Prostate gland (tissue), 2 donors: ENCODE results near the gene KCNJ6. TPM values are rescaled to one million over a fixed set of nuclear protein-coding genes. Genes with fewer than 3 reads are reported as not detected.
"Not testable (repeated sequence)": the region's sequence is repeated elsewhere in the genome, so short reads cannot be mapped to it uniquely, and the experiment has no call there.

ENCODE experiments used
- DNase-seq: peaks from one replicate; pipeline ENCODE4 v3.0.0-alpha.2; 2019; ENCODE audit warnings: low spot score
- H3K27ac ChIP-seq, 2 donors: fragments of 200-600 bp; sonication (generic); 2 replicates each; pipeline ENCODE4 v1.5.1; 2017 to 2019
- H3K27me3 ChIP-seq: fragments of 200-600 bp; sonication (generic); replicated peaks from 2 replicates; pipeline ENCODE4 v1.5.1; 2019; ENCODE audit not compliant: insufficient read depth
- H3K36me3 ChIP-seq, 2 donors: fragments of 200-600 bp; sonication (generic); 1 replicate in 1 of 2; 2 replicates in 1 of 2; pipeline versions ENCODE4 v1.5.1 to v1.8.1; 2017 to 2019
- H3K4me1 ChIP-seq: fragments of 200-600 bp; sonication (generic); replicated peaks from 2 replicates; pipeline ENCODE4 v1.5.1; 2019
- H3K4me3 ChIP-seq, 2 donors: fragments of 200-600 bp; sonication (generic); 2 replicates each; pipeline ENCODE4 v1.5.1; 2017 to 2019
- H3K9me3 ChIP-seq: fragments of 200-600 bp; sonication (generic); 2 replicates; pipeline ENCODE4 v1.5.1; 2017
- POLR2A ChIP-seq: fragments of 450-650 bp; IDR thresholded peaks from one replicate; pipeline ENCODE4 v1.6.1; 2016; ENCODE audit warnings: antibody characterized with exemption, mild to moderate bottlenecking
- POLR2AphosphoS5 ChIP-seq: sonication (generic); formaldehyde crosslinking; IDR thresholded peaks from one replicate; pipeline ENCODE4 v1.6.1; 2017; ENCODE audit warnings: antibody characterized with exemption
- WGBS: methylation state at CpG from one replicate; pipeline ENCODE4 v1.1.5; 2018; 5-methylcytosine and 5-hydroxymethylcytosine counted together
- intact Hi-C: fragments of 100-400 bp; cut with DNase I; formaldehyde crosslinking; loops from one replicate; pipeline ENCODE4 v1.14.2; 2022
- total RNA-seq, 2 donors: library from RNA; depleted of rRNA; stranded (reverse); fragments of >200 nt; gene quantifications; one replicate each; pipeline ENCODE4 v1.1.0, GENCODE V29; 2016
- TF ChIP-seq, protein P1 (sequence below), 4 experiments: fragments of 200-600 bp in 2 of 4; fragments of 450-650 bp in 2 of 4; sonication (generic) in 2 of 4; IDR thresholded peaks; 1 replicate in 3 of 4; 2 replicates in 1 of 4; pipeline ENCODE4 v1.5.1; 2016 to 2019; ENCODE audit warnings: antibody characterized with exemption in 4 of 4, mild to moderate bottlenecking in 2 of 4, moderate library complexity in 2 of 4

The KCNJ6 gene
- total RNA-seq, 2 donors from 2014 or later = 0.23 to 0.36 TPM

DNA sequence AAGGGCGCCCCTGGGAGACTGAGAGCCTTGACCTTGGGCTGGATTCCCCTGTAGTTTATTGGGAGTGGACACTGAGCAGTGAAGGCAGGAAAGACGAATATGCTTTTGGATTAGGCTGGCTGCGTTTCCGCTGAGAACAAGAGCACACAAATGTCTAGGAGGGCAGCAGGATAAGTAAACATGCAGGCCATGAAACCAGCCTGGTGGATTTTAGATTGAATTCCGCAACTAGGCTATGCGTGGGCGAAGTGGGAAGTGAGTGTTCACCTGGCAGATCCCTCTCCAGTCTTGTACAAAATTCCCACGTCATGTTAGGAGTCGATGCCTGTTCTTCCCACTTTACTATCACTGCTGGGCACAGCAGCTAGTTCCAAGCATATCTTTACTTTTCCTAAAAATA, 21.4 kb upstream of the KCNJ6 start:
- no peaks in the 10 kb centered on the region for H3K27me3 ChIP-seq
- 50% methylated on average over 9 of the region's 9 CpGs for WGBS
- no peak overlapping the region for H3K27ac ChIP-seq
- H3K4me1 ChIP-seq = no peaks in the 10 kb centered on the region
- H3K9me3 ChIP-seq = no peaks in the 10 kb centered on the region
- TF ChIP-seq POLR2AphosphoS5 = no peak
- TF ChIP-seq, protein P1, sequence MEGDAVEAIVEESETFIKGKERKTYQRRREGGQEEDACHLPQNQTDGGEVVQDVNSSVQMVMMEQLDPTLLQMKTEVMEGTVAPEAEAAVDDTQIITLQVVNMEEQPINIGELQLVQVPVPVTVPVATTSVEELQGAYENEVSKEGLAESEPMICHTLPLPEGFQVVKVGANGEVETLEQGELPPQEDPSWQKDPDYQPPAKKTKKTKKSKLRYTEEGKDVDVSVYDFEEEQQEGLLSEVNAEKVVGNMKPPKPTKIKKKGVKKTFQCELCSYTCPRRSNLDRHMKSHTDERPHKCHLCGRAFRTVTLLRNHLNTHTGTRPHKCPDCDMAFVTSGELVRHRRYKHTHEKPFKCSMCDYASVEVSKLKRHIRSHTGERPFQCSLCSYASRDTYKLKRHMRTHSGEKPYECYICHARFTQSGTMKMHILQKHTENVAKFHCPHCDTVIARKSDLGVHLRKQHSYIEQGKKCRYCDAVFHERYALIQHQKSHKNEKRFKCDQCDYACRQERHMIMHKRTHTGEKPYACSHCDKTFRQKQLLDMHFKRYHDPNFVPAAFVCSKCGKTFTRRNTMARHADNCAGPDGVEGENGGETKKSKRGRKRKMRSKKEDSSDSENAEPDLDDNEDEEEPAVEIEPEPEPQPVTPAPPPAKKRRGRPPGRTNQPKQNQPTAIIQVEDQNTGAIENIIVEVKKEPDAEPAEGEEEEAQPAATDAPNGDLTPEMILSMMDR (IDR thresholded peaks at IDR 0.05) = no peak
- TF ChIP-seq POLR2A = no peak
- H3K4me3 ChIP-seq = no peak overlapping the region
- intact Hi-C loops = no loop called here
- DNase-seq = no peak
- no peaks in the 10 kb centered on the region for H3K36me3 ChIP-seq

DNA sequence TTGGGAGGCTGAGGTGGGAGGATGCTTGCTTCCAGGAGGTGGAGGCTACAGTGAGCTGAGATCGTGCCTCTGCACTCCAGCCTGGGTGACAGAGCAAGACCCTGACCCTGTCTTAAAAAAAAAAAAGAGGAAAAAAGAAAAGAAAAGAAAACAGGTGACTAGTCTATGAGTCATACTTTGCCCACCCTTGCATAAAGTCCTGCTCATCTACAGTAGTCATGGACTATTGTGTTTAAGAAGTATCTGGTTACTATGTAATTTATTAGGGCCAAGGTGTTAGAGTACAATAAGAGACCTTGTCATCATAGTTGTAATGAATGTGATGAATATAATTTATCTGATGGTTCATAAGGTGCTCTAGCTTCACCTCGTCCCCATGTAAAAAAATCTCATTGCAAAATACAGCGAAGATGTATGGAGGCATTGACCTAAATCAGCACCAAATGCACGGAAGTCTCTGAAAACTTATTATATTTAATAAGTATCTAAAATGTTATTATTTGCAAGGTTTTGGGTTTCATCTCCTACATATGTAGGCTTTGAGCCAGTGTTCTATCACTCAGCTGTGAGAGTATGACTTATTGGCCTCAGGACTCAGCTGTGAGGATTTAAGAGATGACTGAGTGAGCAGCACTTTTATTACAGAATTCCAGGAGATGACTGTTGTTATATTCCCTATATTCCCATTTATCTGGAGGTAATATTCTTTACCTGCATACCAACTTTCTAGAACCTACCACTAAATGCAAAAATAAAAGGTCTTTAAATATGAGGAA, 19.9 kb upstream of the KCNJ6 start:
- Histone ChIP-seq H3K4me3 (no peak overlapping the region), H3K4me1 (no peaks in the 10 kb centered on the region), H3K27me3 (no peaks in the 10 kb centered on the region), H3K27ac (no peak overlapping the region), H3K9me3 (no peaks in the 10 kb centered on the region), H3K36me3 (no peaks in the 10 kb centered on the region)
- no peak for DNase-seq
- TF ChIP-seq POLR2A (no peak), POLR2AphosphoS5 (no peak)
- TF ChIP-seq, protein P1 (IDR thresholded peaks at IDR 0.05) = no peak
- intact Hi-C loops = no loop called here
- WGBS = 84% methylated on average over 4 of the region's 4 CpGs

DNA sequence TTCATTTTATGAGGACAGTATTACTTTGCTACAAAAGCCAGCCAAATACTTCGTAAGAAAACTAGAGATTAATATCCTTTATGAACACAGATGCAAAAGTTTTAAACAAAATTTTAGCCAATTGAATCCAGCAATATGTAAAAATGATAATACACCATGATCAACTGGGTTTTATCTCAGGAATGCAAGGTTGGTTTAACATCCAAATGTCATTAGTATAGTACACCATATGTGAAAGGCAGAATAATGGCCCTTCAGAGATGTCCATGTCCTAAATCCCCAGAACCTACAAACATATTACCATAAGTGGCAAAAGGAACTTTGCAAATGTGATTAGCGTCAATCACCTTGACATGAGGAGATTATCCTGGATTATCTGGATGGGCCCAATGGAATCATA, 16.7 kb upstream of the KCNJ6 start:
- TF ChIP-seq, protein P1 (IDR thresholded peaks at IDR 0.05) = no peak
- TF ChIP-seq POLR2AphosphoS5 = no peak
- no peaks in the 10 kb centered on the region for H3K36me3 ChIP-seq
- no peak overlapping the region for H3K4me3 ChIP-seq
- DNase-seq = no peak
- no peaks in the 10 kb centered on the region for H3K9me3 ChIP-seq
- no peak overlapping the region for H3K27ac ChIP-seq
- H3K4me1 ChIP-seq = no peaks in the 10 kb centered on the region
- WGBS = 94% methylated on average over 2 of the region's 2 CpGs
- H3K27me3 ChIP-seq = no peaks in the 10 kb centered on the region
- intact Hi-C loops = no loop called here

DNA sequence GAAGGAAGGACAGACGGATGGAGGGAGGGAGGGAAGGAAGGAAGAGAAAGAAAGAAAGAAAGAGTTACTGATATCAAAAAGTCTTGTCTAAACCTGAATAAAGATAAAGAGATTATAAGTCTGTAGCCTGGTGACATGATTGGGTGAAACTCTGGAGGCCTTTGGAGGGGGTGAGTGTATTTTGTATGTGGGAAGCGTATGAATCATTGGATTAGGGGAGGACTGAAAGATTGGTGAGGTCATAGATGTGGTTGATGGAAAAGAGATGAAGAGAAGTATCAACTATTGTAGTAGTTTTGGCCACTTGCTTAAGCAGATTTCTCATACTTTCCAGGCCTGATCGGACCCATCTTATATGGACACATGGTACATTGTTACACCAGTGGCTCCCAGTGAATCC, 11.5 kb upstream of the KCNJ6 start:
- Histone ChIP-seq H3K36me3 (no peaks in the 10 kb centered on the region), H3K27me3 (no peaks in the 10 kb centered on the region), H3K4me3 (no peak overlapping the region), H3K27ac (no peak overlapping the region), H3K4me1 (no peaks in the 10 kb centered on the region), H3K9me3 (no peaks in the 10 kb centered on the region)
- 84% methylated on average over 3 of the region's 3 CpGs for WGBS
- intact Hi-C loops = no loop called here
- TF ChIP-seq POLR2AphosphoS5 = no peak
- no peak for DNase-seq

DNA sequence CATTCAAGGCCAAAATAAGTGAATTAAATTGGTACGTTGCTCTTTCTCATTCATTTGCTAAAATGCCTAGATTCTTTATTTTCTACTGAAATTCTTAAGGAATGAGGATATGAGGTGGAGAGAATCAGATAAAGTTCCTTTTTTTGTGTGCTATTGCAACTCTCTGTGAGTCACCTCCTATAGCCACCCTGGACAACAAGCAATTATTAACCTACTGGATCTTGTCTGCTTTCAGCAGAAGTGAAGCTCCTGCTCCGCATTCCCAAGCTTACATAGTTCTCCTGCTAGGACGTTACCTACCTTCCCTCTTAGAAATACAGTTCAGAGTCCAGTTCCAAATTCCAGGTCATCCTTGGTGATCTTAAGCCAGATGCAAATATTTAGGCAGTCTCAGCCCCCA, 4.8 kb upstream of the KCNJ6 start:
- no peak for DNase-seq
- intact Hi-C loops = no loop called here
- no peak for TF ChIP-seq POLR2A
- no peak for TF ChIP-seq POLR2AphosphoS5
- TF ChIP-seq, protein P1 (IDR thresholded peaks at IDR 0.05) = no peak
- WGBS = 71% methylated on average over 3 of the region's 3 CpGs
- Histone ChIP-seq H3K27me3 (peaks cover 3% of the 10 kb centered on the region), H3K4me1 (peaks cover 4% of the 10 kb centered on the region), H3K9me3 (no peaks in the 10 kb centered on the region), H3K4me3 (no peak overlapping the region), H3K36me3 (no peaks in the 10 kb centered on the region), H3K27ac (no peak overlapping the region)

DNA sequence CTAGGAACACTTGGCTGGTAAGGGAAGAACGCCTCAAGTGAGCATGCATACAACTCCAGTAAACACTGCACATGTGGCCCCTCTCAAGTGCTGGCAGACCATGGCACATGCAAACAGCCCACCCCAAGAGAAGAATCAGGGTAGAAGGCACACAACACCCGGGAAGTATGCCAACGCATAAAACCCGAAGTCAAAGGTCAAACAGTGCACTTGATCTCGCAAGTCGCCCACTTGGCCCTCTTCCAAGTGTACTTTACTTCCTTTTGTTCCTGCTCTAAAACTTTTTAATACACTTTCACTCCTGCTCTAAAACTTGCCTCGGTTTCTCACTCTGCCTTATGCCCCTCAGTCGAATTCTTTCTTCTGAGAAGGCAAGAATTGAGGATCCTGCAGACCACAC, 4.0 kb upstream of the KCNJ6 start:
- H3K9me3 ChIP-seq, H3K36me3 ChIP-seq, H3K27me3 ChIP-seq, intact Hi-C loops, H3K27ac ChIP-seq, H3K4me1 ChIP-seq, H3K4me3 ChIP-seq, DNase-seq: not testable (repeated sequence)
- 69% methylated on average over 8 of the region's 8 CpGs for WGBS
